ENCODE data around the gene PHC3.

Gene PHC3

GRCh38 chr3:170205302-170205701 is 23.8 kb upstream of the PHC3 start (continued):
- no peak for TF ChIP-seq PPARA (CRISPR knock-in tag; IDR thresholded peaks at IDR 0.05; ENCODE audit: borderline replicate concordance)

GRCh38 chr3:170204509-170204908 is 23.0 kb upstream of the PHC3 start:
- ATAC-seq, result no peak
- no peak for TF ChIP-seq CSRNP3 (CRISPR knock-in tag; IDR thresholded peaks at IDR 0.05)
- no peak for TF ChIP-seq CSDC2 (CRISPR knock-in tag; IDR thresholded peaks at IDR 0.05)
- no peak for TF ChIP-seq PPARA (CRISPR knock-in tag; IDR thresholded peaks at IDR 0.05; ENCODE audit: borderline replicate concordance)
- no peak for TF ChIP-seq ESRRG (CRISPR knock-in tag; IDR thresholded peaks at IDR 0.05)
- no peak for TF ChIP-seq BACH2 (CRISPR knock-in tag; IDR thresholded peaks at IDR 0.05; ENCODE audit: borderline replicate concordance)
- TF ChIP-seq ZFP30 (CRISPR knock-in tag; IDR thresholded peaks at IDR 0.05), result no peak
- TF ChIP-seq OSR1 (CRISPR knock-in tag; IDR thresholded peaks at IDR 0.05), result no peak
- TF ChIP-seq ZFP3 (CRISPR knock-in tag; IDR thresholded peaks at IDR 0.05), result no peak
- TF ChIP-seq SNAI2 (CRISPR knock-in tag; IDR thresholded peaks at IDR 0.05), result no peak
- no peak for TF ChIP-seq CREB5 (CRISPR knock-in tag; IDR thresholded peaks at IDR 0.05; ENCODE audit: low read depth)
- no peak for TF ChIP-seq PATZ1 (CRISPR knock-in tag; IDR thresholded peaks at IDR 0.05; ENCODE audit: borderline replicate concordance)
- no peak for TF ChIP-seq POU6F1 (CRISPR knock-in tag; IDR thresholded peaks at IDR 0.05; ENCODE audit: borderline replicate concordance, low read depth)
- no peak for TF ChIP-seq ZNF565 (CRISPR knock-in tag; conservative IDR thresholded peaks at IDR 0.05; ENCODE audit: low read depth)
- TF ChIP-seq ZNF70 (CRISPR knock-in tag; IDR thresholded peaks at IDR 0.05), result no peak

- TF ChIP-seq ISL1 (CRISPR knock-in tag; IDR thresholded peaks at IDR 0.05) (peak; percentile 82), PPARA (CRISPR knock-in tag; IDR thresholded peaks at IDR 0.05; ENCODE audit: borderline replicate concordance) (no peak), ZNF8 (CRISPR knock-in tag; IDR thresholded peaks at IDR 0.05) (no peak), SNAI2 (CRISPR knock-in tag; IDR thresholded peaks at IDR 0.05) (peak; percentile 21; the same call in 1 of the 2 replicates), CSDC2 (CRISPR knock-in tag; IDR thresholded peaks at IDR 0.05) (no peak), PATZ1 (CRISPR knock-in tag; IDR thresholded peaks at IDR 0.05; ENCODE audit: borderline replicate concordance) (peak; percentile 71; the same call in 1 of the 2 replicates), ZFP3 (CRISPR knock-in tag; IDR thresholded peaks at IDR 0.05) (peak; percentile 60; the same call in 1 of the 2 replicates), ZC3H10 (CRISPR knock-in tag; IDR thresholded peaks at IDR 0.05) (no peak)
- no peak for ATAC-seq
These were observed 22.5 kb upstream of the PHC3 start for GRCh38 chr3:170204023-170204472.

GRCh38 chr3:170203457-170203856 is 21.9 kb upstream of the PHC3 start:
- TF ChIP-seq PATZ1 (CRISPR knock-in tag; IDR thresholded peaks at IDR 0.05; ENCODE audit: borderline replicate concordance), result no peak
- TF ChIP-seq CSRNP3 (CRISPR knock-in tag; IDR thresholded peaks at IDR 0.05), result no peak
- TF ChIP-seq ZFP3 (CRISPR knock-in tag; IDR thresholded peaks at IDR 0.05), result no peak
- TF ChIP-seq POU6F1 (CRISPR knock-in tag; IDR thresholded peaks at IDR 0.05; ENCODE audit: borderline replicate concordance, low read depth), result no peak
- no peak for TF ChIP-seq OSR1 (CRISPR knock-in tag; IDR thresholded peaks at IDR 0.05)
- no peak for TF ChIP-seq TCF4 (CRISPR knock-in tag; IDR thresholded peaks at IDR 0.05; ENCODE audit: borderline replicate concordance)
- no peak for TF ChIP-seq SNAI2 (CRISPR knock-in tag; IDR thresholded peaks at IDR 0.05)
- TF ChIP-seq ZC3H10 (CRISPR knock-in tag; IDR thresholded peaks at IDR 0.05), result no peak
- TF ChIP-seq ESRRG (CRISPR knock-in tag; IDR thresholded peaks at IDR 0.05), result no peak
- no peak for TF ChIP-seq ZNF565 (CRISPR knock-in tag; conservative IDR thresholded peaks at IDR 0.05; ENCODE audit: low read depth)
- TF ChIP-seq ZNF70 (CRISPR knock-in tag; IDR thresholded peaks at IDR 0.05), result no peak
- no peak for TF ChIP-seq CSDC2 (CRISPR knock-in tag; IDR thresholded peaks at IDR 0.05)
- TF ChIP-seq ZFP30 (CRISPR knock-in tag; IDR thresholded peaks at IDR 0.05), result no peak
- no peak for TF ChIP-seq CREB5 (CRISPR knock-in tag; IDR thresholded peaks at IDR 0.05; ENCODE audit: low read depth)
- ATAC-seq, result no peak

Data from SK-N-SH treated with all-trans-retinoic acid at 6 μM for 48 hours (cell line).